NCI-H2171 treated with DMSO at 0.1 percent for 48 hours (cell line): ENCODE results near the gene CFHR4.
"Not testable (repeated sequence)": the region's sequence is repeated elsewhere in the genome, so short reads cannot be mapped to it uniquely, and the experiment has no call there.

Experiments used
- DNase-seq: peaks from one replicate; lab custom pipeline; 2025; lab: John Stamatoyannopoulos, UW

Gene CFHR4

DNA sequence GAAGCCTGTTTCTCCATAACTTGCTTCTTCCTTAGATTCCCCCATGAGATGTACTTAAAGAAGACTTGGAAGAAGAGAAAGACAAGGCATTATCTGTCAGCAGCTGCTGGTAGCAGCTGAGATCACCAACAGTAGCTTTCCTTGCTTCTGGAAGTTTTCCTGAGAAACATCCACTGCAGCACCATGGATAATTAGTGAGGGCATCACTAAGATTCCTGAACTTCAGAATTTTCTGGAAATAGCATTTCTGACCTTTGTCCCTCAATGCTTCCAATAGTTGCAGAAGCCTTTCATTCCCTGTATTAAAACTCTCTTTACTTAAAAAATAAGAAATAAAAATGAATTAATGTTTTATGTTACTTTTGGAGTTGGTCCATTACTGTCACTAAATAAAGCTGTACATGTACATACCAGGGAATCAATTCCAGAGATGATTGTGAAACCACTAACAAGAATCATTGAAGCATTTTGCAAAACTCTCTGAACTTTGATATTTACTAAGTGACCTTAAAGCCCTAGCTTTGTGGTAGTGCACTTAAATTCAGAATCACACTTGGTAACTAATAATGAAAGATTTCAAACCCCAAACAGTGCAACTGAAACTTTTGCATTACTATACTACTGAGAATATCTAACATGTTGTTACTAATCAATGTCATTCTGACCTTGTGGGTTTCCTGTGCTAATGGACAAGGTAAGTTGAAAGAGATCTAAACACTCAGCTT is at the start of gene CFHR4:
CFHR4 (plus strand) TSS at position 538 of the 725 bp plus-strand sequence; CDS start at position 637, 99 bp downstream.
- no peak for DNase-seq

DNA sequence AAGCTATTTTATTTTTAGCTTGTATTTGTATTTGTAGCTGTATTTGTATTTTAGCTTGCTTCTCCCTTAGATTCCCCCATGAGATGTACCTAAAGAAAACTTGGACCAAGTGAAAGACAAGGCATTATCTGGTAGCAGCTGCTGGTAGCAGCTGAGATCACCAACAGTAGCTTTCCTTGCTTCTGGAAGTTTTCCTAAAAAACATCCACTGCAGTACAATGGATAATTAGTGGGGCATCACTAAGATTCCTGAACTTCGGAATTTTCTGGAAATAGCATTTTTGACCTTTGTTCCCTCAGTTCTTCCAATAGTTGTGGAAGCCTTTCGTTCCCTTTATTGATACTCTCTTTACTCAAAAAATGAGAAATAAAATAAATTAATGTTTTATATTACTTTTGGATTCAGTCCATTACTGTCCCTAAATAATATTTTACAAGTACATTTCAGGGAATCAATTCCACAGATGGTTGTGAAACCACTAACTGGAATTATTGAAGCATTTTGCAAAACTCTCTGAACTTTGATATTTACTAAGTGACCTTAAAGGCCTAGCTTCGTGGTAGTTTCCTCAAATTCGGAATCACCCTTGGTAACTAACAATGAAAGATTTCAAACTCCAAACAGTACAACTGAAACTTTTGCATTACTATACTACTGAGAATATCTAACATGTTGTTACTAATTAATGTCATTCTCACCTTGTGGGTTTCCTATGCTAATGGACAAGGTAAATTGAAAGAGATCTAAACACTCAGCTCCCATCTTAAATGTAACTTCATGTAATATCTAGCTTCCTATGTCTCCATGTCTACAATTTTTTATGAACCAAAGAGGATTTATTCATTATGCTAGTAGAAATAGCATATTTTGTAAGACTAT is 38.0 kb upstream of the CFHR4 start:
- not testable (repeated sequence) for DNase-seq

DNA sequence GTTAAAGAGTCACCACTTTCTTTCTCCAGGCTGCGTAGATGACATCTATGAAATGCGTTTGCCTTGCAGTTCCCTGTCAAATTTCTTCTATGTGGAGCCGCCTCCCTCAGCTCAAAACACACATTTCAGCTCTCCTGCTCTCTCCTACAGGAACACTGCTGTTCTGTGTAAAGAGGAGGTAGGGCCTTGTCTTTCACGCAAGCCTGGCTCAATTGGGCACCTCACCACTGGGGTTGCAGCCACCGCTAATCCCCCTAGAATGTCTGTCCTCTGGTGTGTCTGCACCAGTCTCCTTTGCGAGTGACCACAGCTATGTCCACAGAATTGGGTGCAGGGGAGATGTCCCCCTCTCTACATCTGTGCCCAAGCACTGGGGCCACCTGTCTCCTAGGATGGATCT is 31.8 kb upstream of the CFHR4 start:
- DNase-seq = no peak

DNA sequence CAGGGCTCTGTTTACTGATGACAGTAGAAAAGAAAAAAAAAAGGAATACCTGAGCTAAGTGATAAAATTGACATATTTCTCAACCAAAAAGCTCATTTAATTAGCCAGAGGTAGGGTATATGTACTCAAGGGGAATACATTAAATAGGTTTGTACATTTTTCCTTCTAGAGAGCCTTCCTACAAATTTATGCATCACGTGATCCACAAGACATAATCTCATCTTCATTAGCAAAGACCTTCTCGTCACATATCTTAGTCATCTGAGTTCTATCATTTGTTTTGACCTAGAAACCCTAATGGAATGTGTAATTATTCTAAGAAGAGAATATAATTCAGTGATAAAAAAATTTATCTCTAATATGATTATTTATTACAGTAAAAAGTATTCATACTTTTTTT is 30.7 kb upstream of the CFHR4 start:
- DNase-seq = no peak

DNA sequence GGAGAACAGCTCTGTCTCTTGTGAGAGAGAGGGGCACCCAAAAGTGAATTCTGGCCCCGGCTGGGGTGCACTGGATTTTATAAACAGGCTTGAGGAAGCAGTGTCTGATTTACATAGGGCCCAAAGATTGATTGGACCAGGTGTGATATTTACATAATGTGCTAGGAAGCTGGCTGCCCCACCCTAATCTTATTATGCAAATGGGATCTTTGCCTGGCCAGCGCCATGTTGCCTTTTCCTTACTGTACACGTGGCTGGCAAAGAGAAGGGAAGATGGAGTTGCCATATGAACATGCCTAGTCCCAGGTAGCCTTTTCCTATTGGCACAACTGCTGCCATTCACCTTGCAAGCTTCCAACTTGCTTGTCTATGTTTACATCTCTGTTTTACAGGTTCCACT is 29.0 kb upstream of the CFHR4 start:
- DNase-seq = peak; percentile 11

DNA sequence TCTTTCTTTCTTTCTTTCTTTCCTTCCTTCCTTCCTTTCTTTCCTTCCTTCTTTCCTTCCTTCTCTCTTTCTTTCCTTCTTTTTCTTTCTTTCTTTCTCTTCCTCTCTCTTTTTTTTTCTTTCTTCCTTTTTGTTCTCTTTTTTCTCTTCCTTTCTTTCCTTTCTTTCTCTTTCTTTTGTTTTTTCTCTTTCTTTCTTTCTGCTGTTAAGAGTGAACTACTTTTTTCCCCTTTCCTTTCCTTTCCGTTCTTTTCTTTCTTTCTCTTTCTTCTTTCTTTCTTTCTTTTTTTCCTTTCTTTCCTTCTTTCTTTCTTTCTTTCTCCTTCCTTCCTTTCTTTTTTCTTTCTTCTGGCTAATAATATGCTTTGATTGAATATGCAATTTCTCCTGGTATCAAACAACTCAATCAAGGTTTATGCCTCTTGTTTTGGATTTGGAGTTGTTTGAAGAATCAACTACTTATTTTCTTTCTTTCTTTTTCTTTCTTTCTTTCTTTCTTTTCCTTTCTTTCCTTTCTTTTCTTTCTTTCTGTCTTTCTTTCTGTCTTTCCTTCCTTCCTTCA is 27.4 kb upstream of the CFHR4 start:
- no peak for DNase-seq

DNA sequence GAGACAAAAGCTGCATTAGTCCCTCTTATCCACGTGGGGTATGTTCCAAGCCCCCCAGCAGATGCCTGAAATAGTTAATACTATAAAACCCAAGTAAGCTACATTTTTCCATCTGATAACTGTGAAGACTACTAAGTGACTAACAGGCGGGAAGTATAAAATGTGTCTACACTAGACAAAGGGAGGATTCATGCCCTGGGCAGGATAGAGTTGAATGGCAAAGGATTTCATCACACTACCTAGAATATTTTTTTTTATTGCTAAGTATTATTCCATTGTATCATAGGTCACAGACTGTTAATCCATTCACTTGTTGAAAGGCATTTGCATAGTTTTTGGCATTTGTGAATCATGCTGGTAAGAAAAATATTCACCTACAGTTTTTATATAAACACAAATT is 26.4 kb upstream of the CFHR4 start:
- no peak for DNase-seq

DNA sequence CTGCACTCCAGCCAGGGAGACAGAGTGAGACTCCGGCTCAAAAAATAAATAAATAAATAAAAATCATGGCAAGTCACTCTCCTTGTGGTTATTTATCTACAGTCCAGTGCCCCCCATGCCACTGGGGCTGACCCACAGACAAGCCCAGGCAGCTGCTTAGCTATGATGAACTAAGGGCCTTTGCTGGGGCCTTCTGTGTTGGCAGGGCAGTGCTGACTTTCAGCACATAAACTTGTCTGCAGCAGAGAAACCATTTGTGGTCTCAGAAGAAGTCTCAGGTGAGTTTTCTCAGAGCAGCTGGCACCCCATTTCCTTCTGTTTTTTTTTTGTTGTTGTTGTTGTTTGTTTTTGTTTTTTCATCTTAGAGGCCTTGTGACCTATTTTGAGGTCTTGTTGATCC is 20.9 kb upstream of the CFHR4 start:
- no peak for DNase-seq

DNA sequence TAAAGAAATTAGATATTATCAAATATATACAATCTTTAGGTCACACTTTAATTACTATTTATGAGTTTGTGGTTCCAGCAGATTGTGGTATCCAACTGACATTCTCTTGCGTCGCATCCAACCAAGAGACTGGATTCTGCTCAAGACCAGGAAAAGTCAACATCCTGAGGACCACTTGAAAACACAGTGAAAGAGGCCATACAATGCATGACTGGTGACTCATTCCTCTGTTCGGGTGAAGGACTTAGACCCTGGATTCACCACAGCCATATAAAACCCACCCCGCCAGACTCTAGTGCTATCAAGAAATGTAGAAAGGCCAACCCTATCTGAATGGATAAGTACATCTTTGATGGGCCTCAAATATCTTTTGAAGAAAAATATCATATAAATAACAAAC is 14.5 kb upstream of the CFHR4 start:
- no peak for DNase-seq

DNA sequence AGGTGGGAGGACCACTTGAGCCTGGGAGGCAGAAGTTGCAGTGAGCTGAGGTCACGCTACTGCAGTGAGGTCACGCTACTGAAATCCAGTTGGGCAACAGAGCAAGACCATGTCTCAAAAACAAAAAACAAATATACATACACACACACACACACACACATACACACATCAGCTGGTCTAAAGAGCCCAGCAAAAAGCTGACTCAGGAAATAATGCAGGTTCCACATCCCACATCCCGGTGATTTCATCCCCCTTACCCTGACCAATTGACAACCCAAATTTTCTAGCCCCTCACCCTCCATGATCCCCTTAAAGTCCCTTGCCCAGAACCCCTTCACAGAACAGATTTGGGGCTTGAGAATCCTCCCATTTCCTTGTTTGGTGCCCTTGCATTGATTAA is 11.9 kb upstream of the CFHR4 start:
- DNase-seq = no peak

DNA sequence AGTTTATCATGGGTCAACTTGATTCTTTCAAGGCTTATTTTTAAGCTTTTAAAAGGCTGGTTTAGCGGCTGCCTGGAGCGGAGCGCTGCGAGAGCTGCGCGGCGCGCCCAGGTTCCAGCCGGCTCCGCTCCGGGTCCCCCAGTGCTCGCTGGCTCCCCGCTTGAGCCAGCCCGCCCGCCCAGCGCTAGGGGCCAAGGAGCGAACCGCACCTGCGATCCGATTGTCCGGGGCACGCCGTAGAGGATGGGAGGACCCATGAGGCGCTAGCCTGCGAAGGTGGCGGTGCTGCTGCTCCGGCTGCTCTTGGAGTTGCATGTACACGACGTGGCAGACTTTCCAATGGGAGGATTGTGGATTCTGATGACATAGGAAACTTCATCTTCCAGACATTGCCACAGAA is 9.9 kb upstream of the CFHR4 start:
- no peak for DNase-seq

DNA sequence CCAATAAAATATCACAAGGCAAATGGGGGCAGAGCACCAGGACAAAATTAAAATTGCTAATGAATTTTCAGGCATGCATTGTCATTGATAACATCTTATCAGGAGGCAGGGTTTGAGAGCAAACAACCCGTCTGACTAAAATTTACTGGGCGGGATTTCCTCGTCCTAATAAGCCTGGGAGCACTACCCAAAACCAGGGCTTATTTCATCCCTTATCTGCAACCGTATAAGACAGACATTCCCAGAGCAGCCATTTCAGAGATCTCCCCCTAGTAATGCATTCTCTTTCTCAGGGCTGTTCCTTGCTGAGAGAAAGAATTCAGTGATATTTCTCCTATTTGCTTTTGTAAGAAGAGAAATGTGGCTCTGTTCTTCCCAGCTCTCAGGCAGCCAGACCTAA is 1.3 kb upstream of the CFHR4 start:
- DNase-seq = not testable (repeated sequence)

DNA sequence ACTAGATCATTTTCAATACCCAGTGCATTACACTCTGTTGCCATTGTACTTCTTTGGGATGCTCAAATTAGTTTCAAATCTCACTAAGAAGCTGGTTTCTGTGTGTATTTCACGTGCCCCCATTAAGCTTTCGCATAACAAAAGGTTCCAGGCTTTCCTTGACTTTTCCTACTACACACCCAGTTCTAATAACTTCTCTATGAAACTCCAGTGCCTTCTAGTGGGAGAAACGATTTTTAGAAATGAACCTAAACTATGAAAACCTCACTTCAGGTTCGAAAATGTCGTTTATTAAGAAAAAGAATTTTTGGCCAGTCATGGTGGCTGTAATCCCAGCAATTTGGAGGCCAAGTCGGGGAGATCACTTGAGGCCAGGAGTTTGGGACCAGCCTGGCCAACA is 2.8 kb downstream of the CFHR4 start:
- no peak for DNase-seq

DNA sequence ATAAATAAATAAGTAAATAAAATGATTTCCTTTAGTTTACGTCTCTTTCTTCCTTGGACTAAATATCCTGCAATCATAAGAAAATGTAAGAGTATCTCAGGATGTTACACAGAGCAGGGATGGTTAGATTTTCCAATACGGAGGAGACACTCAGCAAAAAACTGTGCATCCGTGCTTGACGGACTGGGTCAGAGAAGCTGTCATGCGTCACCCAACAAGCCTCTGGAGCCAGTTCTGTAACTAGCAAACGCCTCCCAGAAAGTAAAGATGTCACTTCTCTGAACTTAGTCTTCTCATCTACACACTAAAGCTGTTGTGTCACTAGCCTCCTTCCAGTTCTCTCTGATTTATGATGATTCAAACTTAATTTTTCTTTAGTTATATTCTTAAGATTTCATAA is 3.4 kb downstream of the CFHR4 start:
- DNase-seq = no peak

DNA sequence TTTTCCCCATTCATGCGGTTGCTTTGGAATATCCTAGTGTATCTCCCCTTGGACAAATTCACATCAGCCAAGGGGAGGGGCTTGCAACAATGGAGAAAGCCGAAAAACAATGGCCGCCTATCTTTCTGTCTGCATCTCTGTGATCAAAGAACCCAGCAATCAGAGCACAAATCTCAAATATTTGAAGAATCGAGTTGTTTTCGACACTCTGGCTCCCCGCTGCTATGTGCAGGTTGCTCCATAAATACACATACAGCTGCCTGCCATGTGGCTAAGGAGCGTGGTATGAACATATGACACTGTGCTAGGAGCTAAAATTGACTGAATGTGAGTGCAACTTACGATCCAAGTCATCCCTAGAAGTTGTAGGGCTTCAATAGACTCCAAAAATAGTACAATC is 8.5 kb downstream of the CFHR4 start:
- no peak for DNase-seq

DNA sequence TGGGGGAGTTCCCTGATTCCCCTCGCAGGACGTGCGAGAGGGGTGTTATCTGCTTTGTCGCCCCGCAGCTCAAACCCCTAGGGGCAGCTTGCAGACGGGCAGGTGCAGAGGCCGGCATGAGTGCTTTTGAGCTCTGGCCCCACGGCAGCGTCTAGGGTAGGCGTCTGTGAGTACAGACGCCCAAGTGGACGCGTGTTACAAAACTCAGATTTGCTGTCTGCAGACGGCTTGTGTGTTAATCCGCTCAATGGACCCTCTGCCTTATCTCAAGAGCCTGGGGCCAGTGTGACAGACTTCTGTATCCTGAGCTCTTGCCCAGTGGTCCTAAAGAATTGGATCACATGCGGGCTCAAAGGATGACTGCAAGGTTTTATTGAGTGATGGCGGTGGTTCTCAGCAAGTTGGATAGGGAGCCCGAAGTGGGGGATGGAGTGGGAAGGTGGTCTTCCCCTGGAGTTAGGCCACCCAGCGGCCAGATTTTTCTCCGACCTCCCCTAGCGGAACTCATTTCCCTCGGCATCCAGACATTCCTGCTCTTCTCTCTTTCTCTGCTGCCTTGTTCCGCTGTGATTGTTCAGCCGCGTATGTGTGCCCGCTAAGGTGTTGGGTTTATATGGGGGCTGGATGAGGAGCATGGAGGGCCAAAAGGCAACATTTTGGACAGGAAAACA is 9.4 kb downstream of the CFHR4 start:
- no peak for DNase-seq

DNA sequence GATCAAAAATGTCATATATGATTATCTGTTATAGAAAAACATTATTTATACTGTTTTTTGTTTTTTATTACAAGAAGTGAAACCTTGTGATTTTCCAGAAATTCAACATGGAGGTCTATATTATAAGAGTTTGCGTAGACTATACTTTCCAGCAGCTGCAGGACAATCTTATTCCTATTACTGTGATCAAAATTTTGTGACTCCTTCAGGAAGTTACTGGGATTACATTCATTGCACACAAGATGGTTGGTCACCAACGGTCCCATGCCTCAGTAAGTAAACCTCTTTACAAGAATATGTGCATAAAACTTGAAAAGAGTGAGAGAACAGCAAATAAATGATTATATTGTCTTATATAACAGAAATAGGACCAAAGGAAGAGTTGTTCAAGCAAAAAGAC is 14.5 kb downstream of the CFHR4 start:
- peak; percentile 8 for DNase-seq

DNA sequence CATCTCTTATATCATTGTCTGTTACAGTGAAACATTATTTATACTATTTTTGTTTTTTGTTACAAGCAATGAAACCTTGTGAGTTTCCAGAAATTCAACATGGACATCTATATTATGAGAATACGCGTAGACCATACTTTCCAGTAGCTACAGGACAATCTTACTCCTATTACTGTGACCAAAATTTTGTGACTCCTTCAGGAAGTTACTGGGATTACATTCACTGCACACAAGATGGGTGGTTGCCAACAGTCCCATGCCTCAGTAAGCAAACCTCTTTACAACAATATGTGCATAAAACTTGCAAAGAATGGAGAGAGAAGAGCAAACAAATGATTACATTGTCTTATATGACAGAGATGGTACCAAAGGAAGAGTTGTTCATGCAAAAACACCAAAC is 22.4 kb downstream of the CFHR4 start:
- DNase-seq = peak; percentile 1

DNA sequence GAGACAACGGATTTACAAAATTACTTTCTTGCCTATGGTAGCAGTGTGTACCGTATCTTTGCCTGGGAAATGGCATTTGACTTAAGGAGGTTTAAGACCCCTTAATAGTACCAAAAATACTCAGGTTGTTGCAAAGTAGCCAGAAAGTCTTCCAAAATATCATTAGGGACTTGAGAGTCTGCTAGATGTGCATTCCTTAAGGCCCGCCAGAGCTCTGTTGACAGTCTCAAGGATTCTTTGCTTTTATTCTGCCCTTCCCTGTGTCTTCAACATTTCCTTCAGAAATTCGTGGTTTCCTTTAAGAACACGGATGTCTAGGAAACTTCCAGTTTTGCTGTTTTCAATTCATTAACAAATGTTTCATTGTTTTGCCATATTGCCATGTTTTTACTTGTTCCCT is 24.4 kb downstream of the CFHR4 start:
- not testable (repeated sequence) for DNase-seq

DNA sequence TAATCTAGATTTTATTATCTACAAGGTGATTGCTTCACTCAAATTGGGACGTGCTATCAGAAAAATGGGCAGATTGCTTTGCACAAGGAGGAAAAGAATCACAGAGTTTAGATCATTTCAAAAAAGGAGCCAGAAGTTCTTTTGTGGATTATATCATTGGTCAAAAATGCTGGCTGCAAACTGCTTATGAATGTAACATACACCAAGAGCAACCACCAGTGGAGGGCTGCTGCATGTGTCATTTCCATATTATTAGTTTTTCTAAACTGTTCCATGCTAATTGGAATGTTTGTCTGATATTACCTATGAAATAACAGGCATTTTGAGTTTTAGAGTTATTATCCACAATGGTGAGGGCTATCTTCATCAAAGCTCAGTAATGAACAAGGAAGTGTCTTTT is 39.0 kb downstream of the CFHR4 start:
- not testable (repeated sequence) for DNase-seq

DNA sequence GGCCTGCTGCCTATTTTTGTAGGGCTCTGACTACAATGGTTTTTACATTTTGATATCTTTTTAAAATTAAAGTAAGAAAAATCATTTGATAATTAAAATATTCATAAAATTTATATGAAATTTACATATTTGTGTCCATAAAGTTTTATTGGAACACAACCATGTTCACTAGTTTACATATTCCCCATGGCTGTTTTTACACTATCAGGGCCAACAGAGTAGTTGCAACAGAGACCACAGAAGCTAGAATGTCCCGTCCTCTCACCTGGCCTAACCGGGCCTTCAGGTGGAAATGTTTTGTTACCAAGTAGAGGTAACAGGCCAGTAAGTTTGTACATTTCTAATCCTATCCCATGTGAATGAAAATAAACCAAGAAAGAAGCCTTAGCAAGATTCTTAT is 45.0 kb downstream of the CFHR4 start:
- not testable (repeated sequence) for DNase-seq

DNA sequence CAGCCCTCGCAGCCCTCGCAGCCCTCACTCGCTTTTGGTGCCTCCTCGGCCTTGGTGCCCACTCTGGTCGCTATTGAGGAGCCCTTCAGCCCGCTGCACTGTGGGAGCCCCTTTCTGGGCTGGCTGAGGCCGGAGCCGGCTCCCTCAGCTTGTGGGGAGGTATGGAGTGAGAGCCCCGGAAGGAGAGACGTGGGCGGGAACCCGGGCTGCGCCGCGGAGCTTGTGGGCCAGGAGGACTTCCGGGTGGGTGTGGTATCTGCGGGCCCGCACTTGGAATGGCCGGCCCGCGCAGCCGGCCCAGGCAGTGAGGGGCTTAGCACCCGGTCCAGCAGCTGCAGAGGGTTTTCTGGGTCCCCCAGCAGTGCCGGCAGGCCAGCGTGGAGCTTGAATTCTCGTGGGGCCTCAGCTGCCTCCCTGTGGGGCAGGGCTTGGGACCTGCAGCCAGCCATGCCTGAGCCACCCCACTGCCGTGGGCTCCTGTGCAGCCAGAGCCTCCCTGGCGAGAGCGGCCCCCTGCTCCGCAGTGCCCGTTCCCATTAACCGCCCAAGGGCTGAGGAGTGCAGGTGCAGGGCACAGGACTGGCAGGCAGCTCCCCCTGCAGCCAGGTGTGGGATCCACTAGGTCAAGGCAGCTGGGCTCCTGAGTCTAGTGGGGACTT is 45.8 kb downstream of the CFHR4 start:
- no peak for DNase-seq
